Subcutaneous adipose tissue (tissue), 4 donors: ENCODE data around the gene CWC27. TPM values are rescaled to one million over a fixed set of nuclear protein-coding genes. Genes with fewer than 3 reads are reported as not detected.

Source experiments
- total RNA-seq, 4 donors: library from RNA; depleted of rRNA; stranded (reverse); fragments of >200 nt; gene quantifications; one replicate each; pipeline ENCODE4 v1.1.0, GENCODE V29; 2016
- TF ChIP-seq, protein P1 (sequence below): fragments of 450-650 bp; IDR thresholded peaks from one replicate; pipeline ENCODE4 v1.5.1; 2016; ENCODE audit warnings: low read depth, mild to moderate bottlenecking, control low read depth, antibody characterized with exemption, moderate library complexity

CWC27 gene
- total RNA-seq, 4 donors from 2014 or later, result 9.0 to 17.8 (median 15.2) TPM

DNA sequence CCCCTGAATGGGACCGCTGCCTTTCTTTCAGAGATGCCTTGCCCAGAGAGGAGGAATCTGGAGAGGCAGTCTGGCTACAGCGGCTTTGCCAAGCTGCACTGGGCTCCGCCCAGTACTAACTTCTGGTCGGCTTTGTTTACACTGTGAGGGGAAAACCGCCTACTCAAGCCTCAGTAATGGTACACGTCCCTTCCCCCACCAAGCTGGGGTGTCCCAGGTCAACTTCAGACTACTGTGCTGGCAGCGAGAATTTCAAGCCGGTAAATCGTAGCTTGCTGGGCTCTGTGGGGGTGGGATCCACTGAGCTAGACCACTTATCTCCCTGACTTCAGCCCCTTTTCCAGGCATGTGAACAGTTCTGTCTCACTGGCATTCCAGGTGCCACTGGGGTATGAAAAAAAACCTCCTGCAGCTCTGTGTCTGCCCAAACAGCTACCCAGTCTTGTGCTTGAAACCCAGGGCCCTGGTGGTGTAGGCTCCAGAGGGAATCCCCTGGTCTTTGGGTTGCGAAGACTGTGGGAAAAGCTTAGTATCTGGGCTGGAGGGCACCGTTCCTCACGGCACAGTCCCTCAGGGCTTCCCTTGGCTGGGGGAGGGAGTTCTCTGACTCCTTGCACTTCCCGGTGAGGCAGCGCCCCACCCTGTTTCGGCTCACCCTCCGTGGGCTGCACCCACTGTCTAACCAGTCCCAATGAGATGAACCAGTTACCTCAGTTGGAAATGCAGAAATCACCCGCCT is 171.2 kb downstream of the CWC27 start:
- TF ChIP-seq, protein P1, sequence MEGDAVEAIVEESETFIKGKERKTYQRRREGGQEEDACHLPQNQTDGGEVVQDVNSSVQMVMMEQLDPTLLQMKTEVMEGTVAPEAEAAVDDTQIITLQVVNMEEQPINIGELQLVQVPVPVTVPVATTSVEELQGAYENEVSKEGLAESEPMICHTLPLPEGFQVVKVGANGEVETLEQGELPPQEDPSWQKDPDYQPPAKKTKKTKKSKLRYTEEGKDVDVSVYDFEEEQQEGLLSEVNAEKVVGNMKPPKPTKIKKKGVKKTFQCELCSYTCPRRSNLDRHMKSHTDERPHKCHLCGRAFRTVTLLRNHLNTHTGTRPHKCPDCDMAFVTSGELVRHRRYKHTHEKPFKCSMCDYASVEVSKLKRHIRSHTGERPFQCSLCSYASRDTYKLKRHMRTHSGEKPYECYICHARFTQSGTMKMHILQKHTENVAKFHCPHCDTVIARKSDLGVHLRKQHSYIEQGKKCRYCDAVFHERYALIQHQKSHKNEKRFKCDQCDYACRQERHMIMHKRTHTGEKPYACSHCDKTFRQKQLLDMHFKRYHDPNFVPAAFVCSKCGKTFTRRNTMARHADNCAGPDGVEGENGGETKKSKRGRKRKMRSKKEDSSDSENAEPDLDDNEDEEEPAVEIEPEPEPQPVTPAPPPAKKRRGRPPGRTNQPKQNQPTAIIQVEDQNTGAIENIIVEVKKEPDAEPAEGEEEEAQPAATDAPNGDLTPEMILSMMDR, result no peak

DNA sequence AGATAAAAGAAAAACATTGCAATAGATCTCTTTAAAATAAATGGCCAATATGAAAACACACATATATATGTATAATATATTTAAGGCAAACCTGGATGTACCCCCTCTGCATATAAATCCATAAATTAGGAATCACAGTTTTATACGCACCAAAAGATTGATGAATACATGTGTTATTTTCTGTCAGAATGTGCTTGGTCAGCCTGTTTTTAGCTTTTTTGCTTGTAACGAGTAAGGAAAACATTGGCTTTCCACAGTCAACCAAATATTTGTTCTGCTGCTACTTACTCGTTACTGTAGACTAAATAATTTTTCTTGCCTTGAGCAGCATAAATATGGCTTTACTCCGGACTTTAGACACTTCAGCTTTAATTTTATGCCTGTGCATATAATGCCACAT is 173.7 kb downstream of the CWC27 start:
- TF ChIP-seq, protein P1, result no peak

DNA sequence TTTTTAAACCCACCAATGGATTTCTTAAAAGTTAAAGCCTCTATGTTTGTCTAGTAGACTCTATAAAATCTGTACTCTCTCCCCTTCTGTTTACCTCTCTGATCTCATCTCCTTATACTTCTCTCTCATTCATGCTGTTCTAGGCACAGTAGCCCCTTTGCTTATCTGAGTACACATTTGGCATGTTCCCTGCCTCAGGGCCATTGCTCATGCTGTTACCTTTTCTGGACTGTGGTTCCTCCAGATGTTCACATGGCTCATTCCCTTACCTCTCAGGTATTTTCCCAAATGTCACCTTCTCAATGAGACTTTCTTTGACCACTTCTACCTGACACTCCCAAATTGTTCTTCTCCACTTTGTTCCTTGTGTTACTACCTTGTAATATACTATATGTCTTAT is 176.1 kb downstream of the CWC27 start:
- TF ChIP-seq, protein P1, result no peak

DNA sequence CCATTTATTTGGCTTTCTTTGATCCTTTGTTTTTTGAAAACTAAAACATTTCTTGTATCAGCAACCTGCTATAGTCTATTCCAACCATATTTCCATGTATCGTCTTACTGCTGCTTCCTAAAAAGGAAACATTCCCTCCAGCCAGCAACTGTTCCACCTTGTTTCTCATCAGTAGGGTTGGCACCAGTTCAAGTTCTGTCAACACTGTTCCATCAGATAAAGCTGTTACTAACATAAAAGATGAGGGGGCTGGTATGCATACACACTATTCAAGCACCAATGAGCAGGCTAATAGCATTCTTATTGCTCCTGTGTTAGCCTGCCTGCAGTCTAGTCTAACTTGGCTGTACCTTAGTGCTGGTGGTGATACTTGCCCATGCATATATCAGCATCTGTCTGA is 178.3 kb downstream of the CWC27 start:
- TF ChIP-seq, protein P1, result no peak

DNA sequence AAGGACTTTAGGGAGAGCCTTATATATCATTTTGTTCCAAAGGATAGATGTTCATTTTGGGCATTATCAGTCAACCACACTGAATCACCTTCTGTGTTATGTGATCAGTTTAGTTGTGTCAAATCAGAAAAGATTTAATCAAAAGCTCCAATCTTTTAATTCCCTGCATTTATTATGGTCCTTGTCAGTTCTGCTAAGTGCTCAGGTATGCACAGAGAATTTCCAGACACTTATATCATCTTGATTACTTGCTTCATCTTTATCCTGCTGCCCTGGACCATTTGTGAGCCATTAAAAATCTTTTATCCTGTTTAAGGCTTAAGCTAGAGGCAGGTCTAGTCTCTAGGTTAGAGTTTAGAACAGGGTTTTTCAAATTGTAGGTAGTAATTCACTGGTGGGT is 179.1 kb downstream of the CWC27 start:
- TF ChIP-seq, protein P1, result no peak

DNA sequence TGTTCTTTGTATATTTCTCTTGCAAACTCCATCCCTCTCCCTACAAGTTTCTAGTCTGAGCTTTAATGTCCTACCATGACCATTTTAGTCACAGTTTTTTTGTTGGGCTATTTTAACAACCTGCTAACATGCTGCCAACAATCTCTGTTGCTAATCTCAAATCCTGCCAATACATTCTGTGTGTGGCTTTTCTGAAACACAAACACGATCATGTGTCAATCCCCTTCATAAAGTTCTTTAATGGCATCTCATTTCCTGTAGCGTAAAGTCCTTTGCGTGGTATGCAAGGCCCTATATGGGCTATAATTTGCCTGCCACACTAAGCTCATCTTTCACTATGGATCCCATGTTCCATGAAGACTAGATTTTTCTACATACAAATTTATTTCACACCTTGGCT is 180.6 kb downstream of the CWC27 start:
- TF ChIP-seq, protein P1, result no peak

DNA sequence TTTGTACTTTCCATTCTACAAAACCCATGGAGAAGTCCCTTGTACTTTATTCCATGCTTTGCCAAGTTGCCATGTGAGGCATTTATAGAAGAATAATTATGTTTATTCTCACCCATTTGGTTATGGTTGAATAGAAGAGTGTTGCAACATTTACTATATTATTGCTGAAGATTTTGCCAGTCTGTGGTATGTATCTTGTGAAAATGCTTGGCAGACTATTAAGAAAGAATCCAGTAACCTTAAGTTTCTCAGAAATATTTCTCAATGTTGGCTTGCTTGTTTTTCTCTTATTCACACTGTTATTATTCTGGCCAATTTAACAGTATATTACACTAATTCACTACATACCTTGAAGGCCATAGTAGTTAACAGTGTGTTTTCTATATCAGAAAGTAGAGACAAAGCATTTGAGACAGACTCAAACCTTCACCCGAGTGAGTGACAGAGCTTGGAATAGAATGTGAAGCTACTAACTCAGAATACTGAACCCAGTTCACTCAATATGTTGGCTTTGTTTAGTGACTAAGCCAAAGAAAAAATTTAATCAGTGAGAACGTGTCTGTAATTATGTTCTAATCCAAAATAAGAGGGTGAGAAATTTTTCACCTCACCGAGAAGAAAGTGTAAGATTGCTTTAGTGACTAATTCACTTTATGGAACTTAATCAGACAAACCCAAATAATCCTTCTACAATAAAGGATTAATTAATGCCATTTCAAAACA is 184.4 kb downstream of the CWC27 start:
- TF ChIP-seq, protein P1, result no peak
